ELR (cell line): ENCODE results near the gene ANKRD60.

Experiments
- DNase-seq: peaks from one replicate; pipeline ENCODE4 v3.0.0-alpha.2; 2015; ENCODE audit warnings: low read depth

ANKRD60 gene

GRCh38 chr20:58194175-58194791 is 34.2 kb downstream of the ANKRD60 start:
- no peak for DNase-seq

GRCh38 chr20:58192567-58192966 is 35.9 kb downstream of the ANKRD60 start:
- DNase-seq: peak; percentile 16

GRCh38 chr20:58192065-58192464 is 36.4 kb downstream of the ANKRD60 start:
- no peak for DNase-seq

GRCh38 chr20:58188527-58188926 is 39.9 kb downstream of the ANKRD60 start:
- no peak for DNase-seq

- no peak for DNase-seq
Observed at GRCh38 chr20:58184984-58185383, 43.5 kb downstream of the ANKRD60 start.

- no peak for DNase-seq
Observed at GRCh38 chr20:58184063-58184462, 44.4 kb downstream of the ANKRD60 start.

- no peak for DNase-seq
Observed at GRCh38 chr20:58182521-58183140, 45.8 kb downstream of the ANKRD60 start.

- peak; percentile 53 for DNase-seq
Observed at GRCh38 chr20:58179432-58180099, 48.9 kb downstream of the ANKRD60 start.

GRCh38 chr20:58179083-58179431 is 49.4 kb downstream of the ANKRD60 start:
- no peak for DNase-seq

- no peak for DNase-seq
Observed at GRCh38 chr20:58177799-58178198, 50.7 kb downstream of the ANKRD60 start.

- DNase-seq: no peak
Observed at GRCh38 chr20:58175836-58176235, 52.6 kb downstream of the ANKRD60 start.

- DNase-seq: no peak
Observed at GRCh38 chr20:58175425-58175824, 53.0 kb downstream of the ANKRD60 start.

- no peak for DNase-seq
Observed at GRCh38 chr20:58174708-58175280, 53.7 kb downstream of the ANKRD60 start.

GRCh38 chr20:58173930-58174707 is 54.3 kb downstream of the ANKRD60 start:
- no peak for DNase-seq

GRCh38 chr20:58173091-58173490 is 55.4 kb downstream of the ANKRD60 start:
- DNase-seq: no peak

- DNase-seq: no peak
Observed at GRCh38 chr20:58171796-58172425, 56.5 kb downstream of the ANKRD60 start.

GRCh38 chr20:58169450-58169849 is 59.0 kb downstream of the ANKRD60 start:
- peak; percentile 66 for DNase-seq

- DNase-seq: no peak
Observed at GRCh38 chr20:58168843-58169242, 59.6 kb downstream of the ANKRD60 start.

- no peak for DNase-seq
Observed at GRCh38 chr20:58167759-58168158, 60.7 kb downstream of the ANKRD60 start.
